GM19238 (cell line): ENCODE data around the gene OR6S1.
"Not testable (repeated sequence)": the region's sequence is repeated elsewhere in the genome, so short reads cannot be mapped to it uniquely, and the experiment has no call there.

ENCODE experiments used
- DNase-seq: peaks from one replicate; pipeline ENCODE4 v3.0.0; 2011; ENCODE audit warnings: low spot score; ENCODE audit not compliant: insufficient read length

OR6S1 gene

DNA sequence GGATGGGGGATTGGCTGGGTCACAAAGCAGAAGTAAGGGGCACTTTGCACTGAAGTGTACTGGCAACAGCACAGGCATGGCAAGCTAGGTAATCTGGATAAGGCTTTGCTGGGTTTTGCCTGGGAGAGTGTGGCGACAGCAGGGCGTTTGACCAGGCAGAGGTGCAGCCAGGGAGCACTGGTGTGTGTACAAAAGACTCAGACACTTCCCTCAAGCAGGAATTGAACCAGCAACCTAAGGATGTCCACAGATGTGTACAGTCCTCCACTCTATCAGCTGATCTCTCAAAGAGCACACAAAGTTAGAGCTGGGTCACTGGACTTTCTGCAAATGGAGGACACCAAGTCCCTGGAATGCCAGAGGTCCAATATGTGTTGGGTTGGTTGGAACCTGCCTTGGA is 27.5 kb upstream of the OR6S1 start:
- no peak for DNase-seq

GRCh38 chr14:20667957-20668356 is 26.5 kb upstream of the OR6S1 start:
- no peak for DNase-seq

- DNase-seq, result not testable (repeated sequence)
These were observed 25.0 kb upstream of the OR6S1 start for GRCh38 chr14:20666400-20666961.

DNA sequence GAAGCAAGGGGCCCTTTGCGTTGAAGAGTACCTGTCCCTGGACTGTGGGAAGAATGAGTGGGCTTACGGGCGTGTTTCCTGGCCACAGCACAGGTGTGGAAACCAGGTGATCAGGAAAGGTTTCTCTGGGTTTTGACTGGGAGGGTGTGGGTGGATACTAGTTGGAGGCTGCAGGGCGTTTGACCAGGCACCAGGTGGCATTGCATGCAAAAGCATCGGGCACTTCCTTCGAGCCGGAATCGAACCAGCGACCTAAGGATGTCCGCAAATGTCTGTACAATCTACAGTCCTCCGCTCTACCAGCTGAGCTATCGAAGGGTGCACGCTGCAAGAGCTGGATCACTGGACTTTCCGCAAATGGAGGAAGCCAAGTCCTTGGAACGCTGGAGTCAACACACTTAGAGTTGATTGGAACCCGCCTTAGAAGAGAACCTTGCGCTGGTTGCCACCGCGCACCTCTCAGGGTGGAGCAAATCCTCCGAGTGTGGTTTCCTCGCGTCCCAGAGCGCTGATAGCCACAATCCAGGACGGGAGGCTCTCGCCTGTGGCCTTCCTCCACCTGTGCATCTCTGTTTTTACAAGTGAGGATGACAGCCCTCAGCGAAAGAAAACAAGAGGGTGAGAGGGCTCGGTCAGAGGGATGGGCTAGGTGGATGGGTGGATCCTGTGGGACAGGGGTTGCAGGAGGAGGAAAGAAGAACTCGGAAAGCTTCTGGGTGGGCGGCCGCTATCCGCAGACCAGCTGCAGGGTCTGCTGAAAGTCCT is 21.7 kb upstream of the OR6S1 start:
- no peak for DNase-seq

- DNase-seq, result no peak
These were observed 19.7 kb upstream of the OR6S1 start for GRCh38 chr14:20661197-20661596.

GRCh38 chr14:20659813-20660395 is 18.4 kb upstream of the OR6S1 start:
- no peak for DNase-seq

DNA sequence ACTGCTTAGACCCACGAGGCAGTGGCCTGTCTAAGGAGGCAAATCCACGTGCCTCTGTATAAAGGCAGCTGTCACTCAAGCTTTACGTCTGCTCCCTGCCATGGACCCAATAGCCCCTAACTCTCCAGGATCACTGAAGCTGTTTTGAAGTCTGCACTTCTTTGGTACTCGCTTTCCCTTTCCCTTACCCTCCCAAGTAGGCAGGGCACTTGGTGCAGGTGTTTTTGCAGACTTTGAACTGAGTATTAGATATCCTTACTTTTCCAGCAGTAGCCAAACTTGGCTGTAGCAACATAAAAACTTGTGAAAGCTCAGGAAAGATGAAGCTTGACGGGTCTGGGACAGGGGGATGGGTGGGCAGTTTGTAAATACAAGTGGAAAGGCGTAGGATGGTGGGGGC is 17.8 kb upstream of the OR6S1 start:
- DNase-seq, result no peak

DNA sequence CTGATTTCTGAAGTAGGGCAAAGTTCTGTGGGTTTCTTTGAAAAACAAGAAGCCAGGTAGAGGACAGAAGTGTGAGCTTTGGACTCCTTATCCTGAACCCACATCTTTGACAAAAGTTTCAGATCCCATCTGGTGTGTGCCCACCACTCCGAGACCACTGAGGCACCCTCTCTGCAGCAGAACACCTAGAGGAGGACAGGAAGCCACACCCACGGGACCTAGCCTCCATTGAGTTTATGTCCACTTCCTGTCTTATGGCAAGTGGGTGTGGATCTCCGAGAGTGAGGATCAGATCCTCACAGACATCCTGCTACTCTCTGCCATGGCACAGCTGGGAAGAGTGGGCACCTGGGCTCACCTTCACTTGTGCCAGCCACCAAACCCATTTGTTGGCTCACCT is 16.8 kb upstream of the OR6S1 start:
- no peak for DNase-seq

GRCh38 chr14:20657216-20658211 is 16.0 kb upstream of the OR6S1 start:
- no peak for DNase-seq

DNA sequence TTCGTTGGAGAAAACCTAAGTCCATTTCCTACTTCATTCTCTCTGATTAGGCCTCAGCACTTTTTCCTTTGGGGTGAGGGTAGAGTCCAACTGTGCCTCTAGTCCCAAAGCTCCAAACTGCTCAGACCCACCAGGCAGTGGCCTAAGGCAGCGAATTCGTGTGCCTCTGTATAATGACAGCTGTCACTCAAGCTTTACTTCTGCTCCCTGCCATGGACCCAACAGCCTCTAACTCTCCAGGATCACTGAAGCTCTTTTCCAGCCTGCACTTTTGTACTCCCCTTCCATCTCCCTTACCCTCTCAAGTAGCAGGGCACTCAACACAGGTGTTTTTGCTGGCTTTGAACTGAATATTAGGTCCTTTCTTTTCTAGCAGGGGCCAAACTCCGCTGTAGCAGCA is 14.8 kb upstream of the OR6S1 start:
- DNase-seq, result no peak

DNA sequence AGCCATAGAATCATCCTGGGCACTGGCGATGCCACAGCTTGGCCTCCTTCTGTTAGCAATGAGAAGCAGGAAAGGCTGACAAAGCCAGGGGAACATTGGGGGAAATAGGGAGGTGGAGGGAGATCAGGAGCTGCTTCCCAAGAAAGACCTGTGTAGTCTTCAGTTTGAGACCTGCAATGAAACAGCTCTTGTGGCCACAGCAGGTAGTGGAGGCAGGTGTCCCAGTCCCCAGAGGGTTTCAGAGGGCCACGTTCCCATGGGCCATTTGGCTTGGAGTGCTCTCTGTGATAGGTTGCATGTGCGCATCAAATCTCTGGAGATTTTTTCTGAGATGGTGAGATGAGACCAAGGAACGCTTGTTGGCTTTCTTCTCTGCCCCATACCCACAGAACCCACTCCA is 14.4 kb upstream of the OR6S1 start:
- no peak for DNase-seq

GRCh38 chr14:20652996-20653975 is 11.8 kb upstream of the OR6S1 start:
- no peak for DNase-seq

DNA sequence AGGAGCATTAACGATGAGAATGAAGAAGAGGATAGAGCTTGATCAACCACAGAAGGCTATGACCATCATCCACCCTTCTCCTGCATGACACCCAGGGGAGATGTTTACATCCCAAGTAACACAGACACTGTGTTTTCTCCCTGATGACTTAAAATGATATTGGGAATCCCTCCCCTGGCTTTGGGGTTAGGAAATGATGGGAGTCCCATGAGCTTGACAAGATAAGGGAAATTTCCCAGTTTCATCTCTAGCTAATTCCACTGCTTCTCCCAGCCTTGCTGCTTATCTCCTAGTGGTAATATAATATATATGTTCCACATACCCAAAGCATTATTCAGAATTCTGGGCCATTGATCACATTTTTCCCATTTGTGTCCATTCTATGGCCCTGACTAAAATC is 4.0 kb upstream of the OR6S1 start:
- no peak for DNase-seq

- no peak for DNase-seq
These were observed 3.0 kb upstream of the OR6S1 start for GRCh38 chr14:20644520-20644919.

DNA sequence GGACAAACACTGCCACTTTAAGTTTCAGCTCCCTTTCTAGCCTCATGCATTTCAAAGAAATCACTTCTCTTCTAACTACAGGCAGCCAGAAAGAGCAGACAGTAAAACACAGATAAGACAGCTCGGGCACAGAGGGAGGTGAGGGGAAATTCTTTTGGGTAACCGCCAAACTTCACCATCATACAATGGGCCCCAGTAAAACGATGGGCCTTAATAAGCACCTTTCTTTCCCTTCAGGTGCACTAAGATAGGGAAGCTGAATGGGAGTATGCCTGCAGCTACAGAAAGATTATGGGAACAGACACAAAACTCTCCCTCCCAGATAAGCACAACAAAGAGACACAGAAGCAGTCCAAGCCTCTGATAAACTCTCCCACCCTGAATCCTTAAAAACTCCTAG is 1.3 kb upstream of the OR6S1 start:
- not testable (repeated sequence) for DNase-seq

DNA sequence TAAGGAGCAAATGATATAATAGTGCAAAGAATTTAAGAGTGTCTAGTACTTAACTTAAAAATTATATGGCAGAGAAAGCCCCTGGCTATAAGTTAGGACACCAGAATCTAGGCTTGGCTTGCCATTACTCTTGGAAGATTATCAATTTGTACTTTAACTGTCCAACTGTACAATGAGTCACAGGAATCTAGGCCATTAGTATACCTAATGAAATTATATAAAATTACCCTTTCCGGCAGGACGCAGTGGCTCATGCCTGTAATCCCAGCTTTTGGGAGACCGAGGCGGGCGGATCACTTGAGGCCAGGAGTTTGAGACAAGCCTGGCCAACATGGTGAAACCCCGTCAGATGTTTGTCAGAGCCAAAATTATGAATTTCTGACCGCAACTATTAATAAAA is 691 bp upstream of the OR6S1 start:
- DNase-seq, result no peak

DNA sequence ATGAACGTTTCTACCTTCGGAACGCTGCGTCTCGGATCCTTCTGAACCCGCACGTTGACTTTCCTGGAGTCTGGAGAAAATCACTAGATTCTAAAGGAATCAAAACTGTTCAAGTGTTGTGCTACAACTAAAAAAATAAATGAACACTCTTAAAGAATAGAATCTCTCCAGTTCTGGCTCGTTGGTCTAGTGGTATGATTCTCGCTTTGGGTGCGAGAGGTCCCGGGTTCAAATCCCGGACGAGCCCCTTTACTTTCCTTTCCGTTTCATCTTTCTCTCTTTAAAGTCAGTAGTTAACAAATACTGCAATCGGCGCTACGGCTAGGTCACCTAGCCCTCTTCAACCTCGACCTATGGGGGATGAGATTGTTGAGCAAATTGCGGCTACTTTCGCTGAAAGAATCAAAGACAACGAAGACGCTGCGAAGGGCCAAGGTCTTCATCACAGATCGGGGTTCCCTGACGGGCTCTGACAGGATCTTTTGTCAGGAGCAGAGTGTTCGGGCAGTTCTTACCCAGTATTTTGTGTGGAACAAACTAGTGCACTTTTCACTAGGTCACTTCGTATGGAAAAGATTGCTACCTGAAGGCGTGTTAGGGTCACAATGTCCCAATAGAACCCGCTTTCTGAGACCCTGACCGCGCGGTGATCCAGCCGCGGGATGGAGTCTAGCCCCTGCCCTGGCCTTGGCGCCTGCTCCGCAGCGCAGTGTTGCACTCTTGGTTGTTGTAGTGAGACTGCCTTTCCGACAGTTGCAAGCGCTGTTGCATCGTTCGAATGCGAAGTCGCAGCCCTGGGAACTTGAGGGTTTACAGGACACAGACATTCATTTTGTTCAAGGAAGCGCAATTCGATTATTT is 8.4 kb downstream of the OR6S1 start:
- no peak for DNase-seq

DNA sequence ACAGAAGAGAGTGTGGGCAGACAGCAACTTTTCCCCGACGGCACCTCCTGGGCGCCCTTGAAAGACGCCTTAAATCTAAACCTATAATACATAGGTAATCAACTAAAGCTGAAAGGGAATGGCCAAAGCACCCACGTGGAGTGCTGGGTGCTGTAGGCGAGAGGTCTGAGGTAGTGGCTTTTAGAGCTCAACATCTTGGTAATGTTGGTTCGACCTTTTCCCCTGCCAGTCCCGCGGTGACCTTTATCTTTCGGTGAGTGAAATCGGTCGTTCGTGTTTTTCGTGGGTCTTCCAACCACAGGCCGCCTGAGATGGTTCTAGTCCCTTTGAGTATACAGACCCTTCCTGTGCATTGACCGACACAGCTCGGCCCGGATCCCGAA is 9.1 kb downstream of the OR6S1 start:
- DNase-seq, result no peak

DNA sequence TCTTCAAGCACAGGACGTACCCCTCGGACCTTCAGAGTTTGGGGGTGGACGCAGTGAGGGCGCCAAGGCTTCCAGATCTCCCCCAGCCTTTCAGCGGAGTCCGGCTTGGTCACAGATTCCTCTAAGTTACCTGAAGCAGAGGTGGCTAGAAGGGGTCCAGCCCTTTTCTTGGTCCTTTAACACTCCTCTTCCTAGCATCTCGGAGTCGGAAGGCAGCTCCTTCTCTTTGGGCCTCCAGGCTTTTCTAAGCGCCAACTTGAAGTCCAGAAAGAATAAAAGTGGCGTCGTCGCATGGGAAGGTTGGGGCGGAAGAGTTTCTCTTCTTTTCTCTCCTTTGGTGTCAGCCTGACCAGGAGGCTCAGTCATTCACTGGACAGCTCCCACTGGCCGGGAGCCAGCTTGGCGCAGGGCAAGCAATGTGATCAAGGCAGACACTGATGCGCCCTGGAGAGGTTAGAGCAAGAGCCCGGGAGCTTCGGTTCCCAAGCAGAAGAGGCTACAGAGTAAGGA is 9.6 kb downstream of the OR6S1 start:
- no peak for DNase-seq
